A673 (cell line): ENCODE results near the gene KHK.

Experiments
- EZH2 ChIP-seq: fragments of 200-600 bp; sonication (generic); IDR thresholded peaks from 2 replicates; pipeline ENCODE4 v1.6.1; 2017; ENCODE audit warnings: borderline replicate concordance, low read depth, mild to moderate bottlenecking, mixed read lengths, antibody characterized with exemption, low read length; ENCODE audit not compliant: poor library complexity, severe bottlenecking
- TF ChIP-seq, protein P1 (sequence below): fragments of 300-800, 200-600 bp; sonication (generic); conservative IDR thresholded peaks from 2 replicates; pipeline ENCODE4 v1.5.1; 2017; ENCODE audit warnings: low read depth, mild to moderate bottlenecking, antibody characterized with exemption, low read length, moderate library complexity, mixed read lengths

DNA sequence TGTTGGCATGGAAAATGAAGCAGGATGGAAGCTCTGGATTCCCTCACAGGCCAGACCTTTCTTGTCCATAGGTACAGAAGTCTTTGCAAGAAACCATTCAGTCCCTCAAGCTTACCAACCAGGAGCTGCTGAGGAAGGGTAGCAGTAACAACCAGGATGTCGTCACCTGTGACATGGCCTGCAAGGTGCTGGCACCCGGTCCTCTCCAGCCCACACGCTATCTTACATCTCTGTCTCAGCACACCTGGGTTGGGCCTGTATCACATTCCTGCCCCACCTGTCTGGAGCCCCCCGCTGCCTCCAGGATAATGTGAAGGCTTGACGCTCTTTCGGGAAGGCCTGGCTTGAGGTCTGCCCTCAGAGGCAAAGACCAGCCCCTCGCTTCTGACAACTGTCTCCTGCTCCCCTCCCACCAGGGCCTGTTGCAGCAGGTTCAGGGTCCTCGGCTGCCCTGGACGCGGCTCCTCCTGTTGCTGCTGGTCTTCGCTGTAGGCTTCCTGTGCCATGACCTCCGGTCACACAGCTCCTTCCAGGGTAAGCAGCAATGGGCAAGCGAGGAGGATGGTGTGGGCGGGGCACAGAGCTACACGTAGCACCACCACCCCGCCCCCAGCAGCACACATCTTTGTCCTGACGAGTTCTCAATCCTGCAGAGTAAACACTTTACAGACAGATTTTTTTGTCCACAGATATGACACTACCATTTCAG is 47.8 kb upstream of the KHK start:
- TF ChIP-seq, protein P1, sequence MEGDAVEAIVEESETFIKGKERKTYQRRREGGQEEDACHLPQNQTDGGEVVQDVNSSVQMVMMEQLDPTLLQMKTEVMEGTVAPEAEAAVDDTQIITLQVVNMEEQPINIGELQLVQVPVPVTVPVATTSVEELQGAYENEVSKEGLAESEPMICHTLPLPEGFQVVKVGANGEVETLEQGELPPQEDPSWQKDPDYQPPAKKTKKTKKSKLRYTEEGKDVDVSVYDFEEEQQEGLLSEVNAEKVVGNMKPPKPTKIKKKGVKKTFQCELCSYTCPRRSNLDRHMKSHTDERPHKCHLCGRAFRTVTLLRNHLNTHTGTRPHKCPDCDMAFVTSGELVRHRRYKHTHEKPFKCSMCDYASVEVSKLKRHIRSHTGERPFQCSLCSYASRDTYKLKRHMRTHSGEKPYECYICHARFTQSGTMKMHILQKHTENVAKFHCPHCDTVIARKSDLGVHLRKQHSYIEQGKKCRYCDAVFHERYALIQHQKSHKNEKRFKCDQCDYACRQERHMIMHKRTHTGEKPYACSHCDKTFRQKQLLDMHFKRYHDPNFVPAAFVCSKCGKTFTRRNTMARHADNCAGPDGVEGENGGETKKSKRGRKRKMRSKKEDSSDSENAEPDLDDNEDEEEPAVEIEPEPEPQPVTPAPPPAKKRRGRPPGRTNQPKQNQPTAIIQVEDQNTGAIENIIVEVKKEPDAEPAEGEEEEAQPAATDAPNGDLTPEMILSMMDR = no peak
- TF ChIP-seq EZH2 = no peak
